Neural cell (in vitro differentiated cells): ENCODE measurements around the gene HDAC4.

Source experiments
- EP300 ChIP-seq: fragments of 450-650 bp; conservative IDR thresholded peaks from 2 replicates; pipeline ENCODE4 v1.6.1; 2014; ENCODE audit warnings: antibody characterized with exemption, mild to moderate bottlenecking, moderate library complexity; ENCODE audit not compliant: poor library complexity, severe bottlenecking
- EZH2 ChIP-seq: fragments of 200-600, 300-800 bp; shearing (Covaris generic), sonication (generic); IDR thresholded peaks from 2 replicates; pipeline ENCODE4 v1.6.1; 2014; ENCODE audit warnings: antibody characterized with exemption, low read length, borderline replicate concordance, mild to moderate bottlenecking; ENCODE audit not compliant: insufficient read depth, poor library complexity, severe bottlenecking
- MXI1 ChIP-seq: fragments of 450-650 bp; conservative IDR thresholded peaks from 2 replicates; pipeline ENCODE4 v1.6.1; 2014; ENCODE audit warnings: antibody characterized with exemption, mild to moderate bottlenecking; ENCODE audit not compliant: poor library complexity, severe bottlenecking
- POLR2AphosphoS5 ChIP-seq: IDR thresholded peaks from 2 replicates; pipeline ENCODE4 v1.6.1; 2012
- SMC3 ChIP-seq: fragments of 450-650 bp; conservative IDR thresholded peaks from 2 replicates; pipeline ENCODE4 v1.6.1; 2014; ENCODE audit warnings: antibody characterized with exemption, mild to moderate bottlenecking, moderate library complexity; ENCODE audit not compliant: poor library complexity
- TAF1 ChIP-seq: IDR thresholded peaks from 2 replicates; pipeline ENCODE4 v1.6.1; 2012; ENCODE audit warnings: low read depth
- TF ChIP-seq, protein P1 (sequence below): IDR thresholded peaks from 2 replicates; pipeline ENCODE4 v1.6.1; 2012; ENCODE audit warnings: borderline replicate concordance
- TF ChIP-seq, protein P2 (sequence below): fragments of 450-650 bp; IDR thresholded peaks from 2 replicates; pipeline ENCODE4 v1.5.1; 2014; ENCODE audit warnings: antibody characterized with exemption, mild to moderate bottlenecking, moderate library complexity; ENCODE audit not compliant: poor library complexity, severe bottlenecking

DNA sequence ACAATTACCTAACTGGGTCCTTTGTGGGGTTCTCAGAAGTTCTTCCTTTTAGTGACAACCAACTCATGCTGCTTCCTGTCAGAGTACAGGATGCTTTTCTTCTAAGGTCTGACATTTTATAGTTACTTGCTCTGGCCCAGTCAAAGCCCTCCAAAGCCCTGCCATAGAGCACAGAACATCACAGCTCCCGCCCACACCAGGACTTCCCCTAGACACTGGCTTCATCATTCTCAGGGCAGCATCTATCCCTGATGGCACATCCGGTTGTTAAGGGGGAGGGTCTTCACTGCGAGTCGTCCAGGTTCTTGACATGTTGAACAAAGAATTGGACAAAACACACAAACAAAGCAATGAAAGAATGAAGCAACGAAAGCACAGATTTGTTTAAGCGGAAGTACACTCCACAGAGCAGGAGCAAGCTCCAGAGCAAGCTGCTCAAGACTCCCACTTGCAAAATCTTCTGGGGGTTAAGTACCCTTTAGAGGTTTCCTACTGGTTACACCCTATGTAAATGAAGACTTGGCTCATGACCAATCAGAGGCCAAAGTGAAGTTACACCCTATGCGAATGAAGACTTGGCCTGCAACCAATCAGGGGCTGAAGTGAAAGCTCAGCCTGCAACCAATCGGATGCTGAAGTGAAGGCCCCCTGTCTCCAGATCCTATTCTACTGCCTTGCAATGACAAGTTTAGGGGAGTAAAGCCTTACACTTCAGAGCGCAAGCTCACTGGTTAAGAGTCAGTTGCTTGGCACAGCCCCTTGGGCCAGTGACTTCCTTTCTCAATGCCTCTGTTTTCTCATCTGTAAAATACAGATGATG is 79.0 kb downstream of the HDAC4 start:
- TF ChIP-seq, protein P1, sequence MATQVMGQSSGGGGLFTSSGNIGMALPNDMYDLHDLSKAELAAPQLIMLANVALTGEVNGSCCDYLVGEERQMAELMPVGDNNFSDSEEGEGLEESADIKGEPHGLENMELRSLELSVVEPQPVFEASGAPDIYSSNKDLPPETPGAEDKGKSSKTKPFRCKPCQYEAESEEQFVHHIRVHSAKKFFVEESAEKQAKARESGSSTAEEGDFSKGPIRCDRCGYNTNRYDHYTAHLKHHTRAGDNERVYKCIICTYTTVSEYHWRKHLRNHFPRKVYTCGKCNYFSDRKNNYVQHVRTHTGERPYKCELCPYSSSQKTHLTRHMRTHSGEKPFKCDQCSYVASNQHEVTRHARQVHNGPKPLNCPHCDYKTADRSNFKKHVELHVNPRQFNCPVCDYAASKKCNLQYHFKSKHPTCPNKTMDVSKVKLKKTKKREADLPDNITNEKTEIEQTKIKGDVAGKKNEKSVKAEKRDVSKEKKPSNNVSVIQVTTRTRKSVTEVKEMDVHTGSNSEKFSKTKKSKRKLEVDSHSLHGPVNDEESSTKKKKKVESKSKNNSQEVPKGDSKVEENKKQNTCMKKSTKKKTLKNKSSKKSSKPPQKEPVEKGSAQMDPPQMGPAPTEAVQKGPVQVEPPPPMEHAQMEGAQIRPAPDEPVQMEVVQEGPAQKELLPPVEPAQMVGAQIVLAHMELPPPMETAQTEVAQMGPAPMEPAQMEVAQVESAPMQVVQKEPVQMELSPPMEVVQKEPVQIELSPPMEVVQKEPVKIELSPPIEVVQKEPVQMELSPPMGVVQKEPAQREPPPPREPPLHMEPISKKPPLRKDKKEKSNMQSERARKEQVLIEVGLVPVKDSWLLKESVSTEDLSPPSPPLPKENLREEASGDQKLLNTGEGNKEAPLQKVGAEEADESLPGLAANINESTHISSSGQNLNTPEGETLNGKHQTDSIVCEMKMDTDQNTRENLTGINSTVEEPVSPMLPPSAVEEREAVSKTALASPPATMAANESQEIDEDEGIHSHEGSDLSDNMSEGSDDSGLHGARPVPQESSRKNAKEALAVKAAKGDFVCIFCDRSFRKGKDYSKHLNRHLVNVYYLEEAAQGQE: no peak
- TF ChIP-seq TAF1 (no peak), MXI1 (no peak), SMC3 (no peak), EP300 (no peak), EZH2 (no peak), POLR2AphosphoS5 (no peak)
- TF ChIP-seq, protein P2, sequence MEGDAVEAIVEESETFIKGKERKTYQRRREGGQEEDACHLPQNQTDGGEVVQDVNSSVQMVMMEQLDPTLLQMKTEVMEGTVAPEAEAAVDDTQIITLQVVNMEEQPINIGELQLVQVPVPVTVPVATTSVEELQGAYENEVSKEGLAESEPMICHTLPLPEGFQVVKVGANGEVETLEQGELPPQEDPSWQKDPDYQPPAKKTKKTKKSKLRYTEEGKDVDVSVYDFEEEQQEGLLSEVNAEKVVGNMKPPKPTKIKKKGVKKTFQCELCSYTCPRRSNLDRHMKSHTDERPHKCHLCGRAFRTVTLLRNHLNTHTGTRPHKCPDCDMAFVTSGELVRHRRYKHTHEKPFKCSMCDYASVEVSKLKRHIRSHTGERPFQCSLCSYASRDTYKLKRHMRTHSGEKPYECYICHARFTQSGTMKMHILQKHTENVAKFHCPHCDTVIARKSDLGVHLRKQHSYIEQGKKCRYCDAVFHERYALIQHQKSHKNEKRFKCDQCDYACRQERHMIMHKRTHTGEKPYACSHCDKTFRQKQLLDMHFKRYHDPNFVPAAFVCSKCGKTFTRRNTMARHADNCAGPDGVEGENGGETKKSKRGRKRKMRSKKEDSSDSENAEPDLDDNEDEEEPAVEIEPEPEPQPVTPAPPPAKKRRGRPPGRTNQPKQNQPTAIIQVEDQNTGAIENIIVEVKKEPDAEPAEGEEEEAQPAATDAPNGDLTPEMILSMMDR: no peak
